HUES64 (cell line): ENCODE results near the gene EIF6.

Experiments
- H3K27ac ChIP-seq: 2 replicates; pipeline ENCODE4 v1.7.0; 2013; ENCODE audit warnings: low read depth, low read length, inconsistent platforms
- H3K27me3 ChIP-seq: 2 replicates; pipeline ENCODE4 v1.6.1; 2013; ENCODE audit warnings: mild to moderate bottlenecking, low read length; ENCODE audit not compliant: insufficient read depth
- H3K36me3 ChIP-seq: 2 replicates; pipeline ENCODE4 v1.6.1; 2013; ENCODE audit warnings: mild to moderate bottlenecking, low read length; ENCODE audit not compliant: insufficient read depth
- H3K4me1 ChIP-seq: 2 replicates; pipeline ENCODE4 v1.6.1; 2013; ENCODE audit warnings: mild to moderate bottlenecking, low read length, moderate library complexity; ENCODE audit not compliant: insufficient read depth
- H3K4me3 ChIP-seq: 2 replicates; pipeline ENCODE4 v1.5.1; 2013; ENCODE audit warnings: mild to moderate bottlenecking, low read length, moderate library complexity
- H3K9ac ChIP-seq: 2 replicates; pipeline ENCODE4 v1.6.1; 2013; ENCODE audit warnings: mild to moderate bottlenecking, low read depth, low read length
- H3K9me3 ChIP-seq: 2 replicates; pipeline ENCODE4 v1.6.1; 2013; ENCODE audit warnings: low read depth, low read length; ENCODE audit not compliant: insufficient read depth
- WGBS: fragments of 150-250, 120-280 bp; methylation state at CpG from one replicate; pipeline ENCODE4 v1.1.7; 2013; ENCODE audit warnings: missing lambda C conversion rate; 5-methylcytosine and 5-hydroxymethylcytosine counted together

Gene EIF6

GRCh38 chr20:35274172-35275092, 10.1 kb downstream of the EIF6 start:
- peaks cover 31% of the 10 kb centered on the region for H3K36me3 ChIP-seq
- H3K27me3 ChIP-seq = no peaks in the 10 kb centered on the region
- WGBS = 95% methylated on average over 24 of the region's 24 CpGs
- peaks cover 9% of the 10 kb centered on the region for H3K4me1 ChIP-seq
- H3K9me3 ChIP-seq = no peaks in the 10 kb centered on the region
- H3K4me3 ChIP-seq = no peak overlapping the region
- no peak overlapping the region for H3K27ac ChIP-seq
- H3K9ac ChIP-seq = no peak overlapping the region

- Histone ChIP-seq H3K4me3 (no peak overlapping the region), H3K27ac (no peak overlapping the region), H3K27me3 (no peaks in the 10 kb centered on the region), H3K9ac (no peak overlapping the region), H3K4me1 (peaks cover 12% of the 10 kb centered on the region), H3K36me3 (peaks cover 23% of the 10 kb centered on the region), H3K9me3 (no peaks in the 10 kb centered on the region)
- 87% methylated on average over 13 of the region's 13 CpGs for WGBS
These were observed 11.0 kb downstream of the EIF6 start for GRCh38 chr20:35273449-35274171.

- peaks cover 10% of the 10 kb centered on the region for H3K4me1 ChIP-seq
- H3K27me3 ChIP-seq = no peaks in the 10 kb centered on the region
- H3K9me3 ChIP-seq = no peaks in the 10 kb centered on the region
- no peak overlapping the region for H3K9ac ChIP-seq
- H3K4me3 ChIP-seq = no peak overlapping the region
- peaks cover 18% of the 10 kb centered on the region for H3K36me3 ChIP-seq
- 92% methylated on average over 7 of the region's 7 CpGs for WGBS
- H3K27ac ChIP-seq = no peak overlapping the region
These were observed 12.7 kb downstream of the EIF6 start for GRCh38 chr20:35271904-35272303.

DNA sequence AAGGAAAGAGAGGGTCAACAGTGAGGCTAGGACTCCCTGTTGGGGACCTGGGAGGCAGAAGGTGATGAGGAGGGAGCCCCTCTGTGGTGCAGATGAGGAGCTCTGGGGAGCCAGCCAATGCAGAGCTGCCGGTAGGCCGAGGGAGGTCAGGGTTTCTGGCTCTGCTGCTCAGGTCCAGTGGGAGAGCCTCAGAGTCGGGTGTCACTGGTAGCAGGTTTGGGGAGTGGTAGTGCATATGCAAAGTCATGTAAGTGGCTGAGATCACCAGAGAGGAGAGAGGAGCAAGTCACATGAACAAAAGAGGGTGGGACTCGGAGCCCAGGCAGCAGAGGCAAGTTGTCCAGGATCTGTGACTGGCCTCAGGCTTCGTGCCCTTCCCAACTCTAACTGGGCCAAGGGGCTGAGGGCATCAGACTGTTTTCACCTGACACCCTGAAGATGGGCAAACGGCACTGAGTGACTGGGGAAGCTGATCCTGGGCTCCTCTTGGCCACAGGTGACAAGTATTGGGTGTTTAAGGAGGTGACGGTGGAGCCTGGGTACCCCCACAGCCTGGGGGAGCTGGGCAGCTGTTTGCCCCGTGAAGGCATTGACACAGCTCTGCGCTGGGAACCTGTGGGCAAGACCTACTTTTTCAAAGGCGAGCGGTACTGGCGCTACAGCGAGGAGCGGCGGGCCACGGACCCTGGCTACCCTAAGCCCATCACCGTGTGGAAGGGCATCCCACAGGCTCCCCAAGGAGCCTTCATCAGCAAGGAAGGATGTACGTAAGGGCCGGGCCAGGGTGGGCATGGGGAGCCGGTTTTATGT, 13.3 kb downstream of the EIF6 start:
- Histone ChIP-seq H3K27ac (no peak overlapping the region), H3K36me3 (peaks cover 12% of the 10 kb centered on the region)

GRCh38 chr20:35270021-35270902, 14.3 kb downstream of the EIF6 start:
- Histone ChIP-seq H3K9ac (no peak overlapping the region), H3K4me3 (no peak overlapping the region), H3K27ac (peak overlapping the region; percentile 44; the same call in 1 of the 2 replicates), H3K9me3 (no peaks in the 10 kb centered on the region), H3K36me3 (peaks cover 5% of the 10 kb centered on the region), H3K4me1 (peaks cover 7% of the 10 kb centered on the region; the same call in 1 of the 2 replicates), H3K27me3 (no peaks in the 10 kb centered on the region)
- 93% methylated on average over 19 of the region's 19 CpGs for WGBS

More for the DNA sequence above, 13.3 kb downstream of the EIF6 start:
- 91% methylated on average over 20 of the region's 20 CpGs for WGBS
- Histone ChIP-seq H3K27me3 (no peaks in the 10 kb centered on the region), H3K9me3 (no peaks in the 10 kb centered on the region), H3K4me3 (no peak overlapping the region), H3K9ac (no peak overlapping the region), H3K4me1 (peaks cover 7% of the 10 kb centered on the region; the same call in 1 of the 2 replicates)

GRCh38 chr20:35269055-35269781, 15.4 kb downstream of the EIF6 start:
- Histone ChIP-seq H3K4me1 (peaks cover 12% of the 10 kb centered on the region; the same call in 1 of the 2 replicates), H3K27me3 (no peaks in the 10 kb centered on the region), H3K4me3 (no peak overlapping the region), H3K36me3 (peaks cover 5% of the 10 kb centered on the region), H3K27ac (peak overlapping the region; percentile 44; the same call in 1 of the 2 replicates), H3K9me3 (no peaks in the 10 kb centered on the region), H3K9ac (no peak overlapping the region)
- 54% methylated on average over 14 of the region's 14 CpGs for WGBS

DNA sequence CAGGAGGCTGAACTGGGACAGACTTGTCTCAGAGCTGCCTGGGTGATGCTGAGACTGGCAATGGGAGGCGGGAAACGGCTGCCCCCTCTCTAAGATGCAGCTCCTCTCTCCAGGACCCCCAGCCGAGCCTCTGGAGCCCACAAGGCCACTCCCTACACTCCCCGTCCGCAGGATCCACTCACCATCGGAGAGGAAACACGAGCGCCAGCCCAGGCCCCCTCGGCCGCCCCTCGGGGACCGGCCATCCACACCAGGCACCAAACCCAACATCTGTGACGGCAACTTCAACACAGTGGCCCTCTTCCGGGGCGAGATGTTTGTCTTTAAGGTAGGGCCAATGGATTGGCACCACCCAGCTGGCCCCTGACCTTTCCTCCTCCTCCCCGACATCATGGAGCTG, 17.5 kb downstream of the EIF6 start:
- H3K27me3 ChIP-seq = no peaks in the 10 kb centered on the region
- H3K27ac ChIP-seq = no peak overlapping the region
- no peak overlapping the region for H3K4me3 ChIP-seq
- WGBS = 92% methylated on average over 16 of the region's 16 CpGs
- peaks cover 24% of the 10 kb centered on the region for H3K4me1 ChIP-seq
- no peak overlapping the region for H3K9ac ChIP-seq
- no peaks in the 10 kb centered on the region for H3K9me3 ChIP-seq
- peaks cover 5% of the 10 kb centered on the region; the same call in 1 of the 2 replicates for H3K36me3 ChIP-seq

- H3K4me3 ChIP-seq = no peak overlapping the region
- 56% methylated on average over 1 of the region's 1 CpG for WGBS
- no peaks in the 10 kb centered on the region for H3K27me3 ChIP-seq
- no peaks in the 10 kb centered on the region for H3K9me3 ChIP-seq
- no peaks in the 10 kb centered on the region for H3K36me3 ChIP-seq
- peaks cover 41% of the 10 kb centered on the region for H3K4me1 ChIP-seq
- H3K9ac ChIP-seq = no peak overlapping the region
- no peak overlapping the region for H3K27ac ChIP-seq
These were observed 19.8 kb downstream of the EIF6 start for GRCh38 chr20:35264755-35265154.

DNA sequence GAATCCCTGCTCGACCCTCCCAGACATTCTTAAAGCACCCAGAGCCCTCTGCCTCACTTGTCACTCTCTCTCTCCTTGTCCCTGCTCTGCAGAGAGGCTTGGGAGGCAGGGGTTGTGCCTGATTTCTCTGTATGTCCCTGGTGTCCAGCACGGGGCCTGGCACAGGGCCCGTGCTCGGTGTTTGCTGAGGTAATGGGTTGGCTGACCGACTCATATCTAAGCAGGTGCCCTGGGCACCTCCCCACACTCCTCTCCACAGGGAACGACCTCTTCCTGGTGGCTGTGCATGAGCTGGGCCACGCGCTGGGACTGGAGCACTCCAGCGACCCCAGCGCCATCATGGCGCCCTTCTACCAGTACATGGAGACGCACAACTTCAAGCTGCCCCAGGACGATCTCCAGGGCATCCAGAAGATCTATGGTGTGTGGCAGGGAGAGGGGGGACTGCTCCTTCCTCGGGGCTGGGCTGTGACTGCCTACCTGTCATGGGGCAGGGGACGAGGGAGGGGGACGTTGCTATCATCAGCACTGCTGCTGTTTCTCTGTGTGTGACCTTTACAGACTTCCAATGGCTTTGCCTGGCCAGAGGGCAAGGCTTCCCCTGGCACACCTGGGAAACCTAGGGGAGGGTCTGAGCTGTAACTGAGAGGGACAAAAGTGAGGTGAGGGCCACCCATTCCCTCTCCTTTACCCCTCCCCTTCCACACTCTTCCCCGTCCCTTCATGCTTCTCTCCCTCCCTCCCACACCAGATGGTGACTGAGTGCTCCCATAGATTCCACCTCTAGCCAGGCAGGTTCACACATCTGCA, 20.8 kb downstream of the EIF6 start:
- Histone ChIP-seq H3K9me3 (no peaks in the 10 kb centered on the region), H3K4me1 (peaks cover 42% of the 10 kb centered on the region), H3K9ac (peak overlapping the region; percentile 90), H3K36me3 (no peaks in the 10 kb centered on the region), H3K27ac (peak overlapping the region; percentile 100), H3K27me3 (no peaks in the 10 kb centered on the region), H3K4me3 (peak overlapping the region; percentile 10; the same call in 1 of the 2 replicates)
- 79% methylated on average over 17 of the region's 17 CpGs for WGBS
